NCI-H1694 (cell line): ENCODE measurements around the gene HDAC10.
A peak's percentile ranks its signal among the peaks of the same experiment; 100 is the strongest.

ENCODE experiments used
- DNase-seq: peaks from one replicate; lab custom pipeline; 2025; lab: John Stamatoyannopoulos, UW

HDAC10 gene

GRCh38 chr22:50269970-50270665 lies 19.1 kb upstream of the HDAC10 start, which contains the start of gene MAPK11:
Gene MAPK11 (minus strand): TSS chr22:50270380. CDS start chr22:50270292, 88 bp downstream.
- DNase-seq = peak; percentile 32

DNA sequence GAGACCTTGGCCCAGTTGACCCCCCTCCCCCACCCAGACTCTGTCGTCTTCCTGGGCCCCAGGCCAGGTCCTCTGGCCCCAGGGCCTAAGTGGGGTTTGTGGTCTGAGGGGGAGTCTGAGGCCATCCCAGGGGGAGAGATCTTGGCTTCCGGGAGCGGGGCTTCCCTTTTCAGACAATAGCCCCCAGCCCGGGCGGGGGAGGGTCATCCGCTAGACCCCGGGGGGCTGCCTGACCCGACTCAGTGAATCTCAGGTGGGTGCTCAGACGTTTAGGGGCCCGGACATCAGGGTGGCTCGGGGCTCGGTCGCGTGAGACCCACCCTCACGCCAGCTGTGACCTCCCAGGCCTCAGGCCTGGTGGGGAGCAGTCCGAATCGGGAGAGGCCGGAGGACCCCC lies 18.5 kb upstream of the HDAC10 start:
- DNase-seq = no peak

- no peak for DNase-seq
Measured at GRCh38 chr22:50268655-50269113, 17.6 kb upstream of the HDAC10 start.

DNA sequence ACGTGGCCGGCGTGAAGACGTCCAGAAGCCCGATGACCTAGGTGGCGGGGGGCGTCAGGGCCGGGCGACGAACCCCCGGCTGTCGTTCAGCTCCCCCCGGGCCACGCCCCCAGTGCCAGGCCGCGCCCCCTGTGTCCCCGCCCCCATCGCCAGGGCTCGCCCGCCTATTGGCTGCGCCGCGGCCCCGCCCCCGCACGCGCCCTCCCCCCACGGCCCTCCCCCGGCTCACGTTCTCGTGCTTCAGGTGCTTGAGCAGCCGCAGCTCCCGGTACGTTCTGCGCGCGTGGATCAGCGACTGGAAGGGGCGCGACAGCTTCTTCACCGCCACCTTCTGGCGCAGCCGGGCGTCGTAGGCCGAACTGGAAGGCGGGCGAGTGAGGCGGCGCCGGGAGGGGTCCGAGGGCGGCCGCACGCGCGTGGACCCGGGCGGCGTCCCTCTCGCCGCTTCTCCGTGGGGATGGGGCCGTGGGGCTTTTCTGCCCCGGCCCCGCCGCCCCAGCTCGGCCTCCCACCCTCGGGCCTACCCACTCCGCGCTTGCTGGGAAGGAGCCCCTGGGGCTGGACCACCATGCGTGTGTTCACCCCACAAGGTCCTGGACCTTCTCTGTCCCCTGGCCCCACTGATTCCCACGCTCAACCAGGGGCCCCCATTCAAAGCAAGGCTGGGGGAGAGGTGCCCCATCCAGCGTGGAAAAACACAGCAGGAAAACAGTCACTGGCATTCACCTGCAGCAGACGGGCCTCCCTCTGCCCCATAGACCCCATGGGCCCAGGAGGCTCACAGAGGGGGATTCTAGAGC lies 16.7 kb upstream of the HDAC10 start:
- no peak for DNase-seq

GRCh38 chr22:50266994-50267393 lies 15.9 kb upstream of the HDAC10 start:
- no peak for DNase-seq

DNA sequence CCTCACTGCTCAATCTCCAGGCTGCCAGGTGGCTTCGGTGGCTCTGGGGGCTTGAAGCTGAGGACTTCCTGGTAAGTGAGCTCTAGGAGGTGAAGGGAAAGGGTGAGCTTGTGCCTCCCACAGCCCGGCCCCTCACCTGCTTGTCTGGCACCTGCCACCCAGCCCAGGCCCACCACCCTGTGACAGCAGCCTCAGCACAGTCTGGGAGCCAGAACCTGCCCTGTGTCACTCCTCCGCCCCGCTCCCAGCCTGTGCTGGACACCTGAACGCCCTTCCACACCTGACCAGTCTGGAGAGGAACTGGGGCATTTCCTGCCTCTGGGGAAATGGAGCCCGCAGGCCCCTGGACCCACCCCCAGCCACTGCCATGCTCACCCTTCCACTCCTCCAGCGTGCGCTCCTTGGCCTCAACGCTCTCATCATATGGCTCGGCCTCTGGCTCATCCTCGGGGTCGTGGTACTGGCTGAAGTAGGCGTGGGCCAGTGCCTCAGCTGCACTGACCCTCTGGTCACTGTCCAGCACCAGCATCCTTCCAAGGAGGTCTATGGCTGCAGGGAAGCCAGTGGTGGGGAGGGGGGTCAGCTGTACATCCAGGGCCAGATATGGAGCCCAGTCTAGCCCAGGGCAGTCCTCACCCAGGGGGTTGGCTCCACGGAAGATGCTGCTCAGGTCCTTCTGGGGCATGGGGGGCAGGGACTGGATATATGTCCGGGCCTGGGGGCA lies 14.0 kb upstream of the HDAC10 start:
- DNase-seq = no peak

DNA sequence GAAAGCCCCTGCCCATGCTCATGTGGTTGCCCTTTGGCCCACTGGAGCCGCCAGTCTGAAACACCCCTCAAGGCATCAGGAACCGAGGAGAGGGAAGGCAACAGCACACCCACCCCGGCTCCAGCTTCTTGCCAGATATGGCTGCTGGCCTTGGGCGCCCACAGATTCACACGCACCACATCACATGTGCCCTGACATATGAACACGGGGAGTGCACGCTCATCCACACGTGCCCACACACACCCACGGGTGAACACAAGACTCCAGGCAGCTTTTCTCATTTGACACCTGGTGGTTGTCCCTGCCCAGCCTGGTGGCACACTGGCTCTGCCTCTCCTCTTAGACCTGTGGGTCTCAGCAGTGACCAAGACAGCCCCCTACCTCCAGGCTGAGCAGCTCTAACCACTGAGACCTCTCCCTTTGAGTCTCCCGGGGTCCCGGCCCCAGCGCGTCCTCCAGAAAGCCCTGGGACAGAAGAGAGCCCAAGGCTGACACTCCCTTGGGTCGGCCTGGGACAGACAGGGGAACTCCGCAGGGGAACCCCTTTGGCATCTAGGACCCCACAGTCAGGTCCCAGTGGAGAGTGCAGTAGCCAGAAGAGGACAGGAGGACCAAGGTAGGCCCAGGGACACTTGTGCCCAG lies 13.2 kb upstream of the HDAC10 start:
- no peak for DNase-seq

GRCh38 chr22:50262973-50263617 lies 12.0 kb upstream of the HDAC10 start:
- no peak for DNase-seq

DNA sequence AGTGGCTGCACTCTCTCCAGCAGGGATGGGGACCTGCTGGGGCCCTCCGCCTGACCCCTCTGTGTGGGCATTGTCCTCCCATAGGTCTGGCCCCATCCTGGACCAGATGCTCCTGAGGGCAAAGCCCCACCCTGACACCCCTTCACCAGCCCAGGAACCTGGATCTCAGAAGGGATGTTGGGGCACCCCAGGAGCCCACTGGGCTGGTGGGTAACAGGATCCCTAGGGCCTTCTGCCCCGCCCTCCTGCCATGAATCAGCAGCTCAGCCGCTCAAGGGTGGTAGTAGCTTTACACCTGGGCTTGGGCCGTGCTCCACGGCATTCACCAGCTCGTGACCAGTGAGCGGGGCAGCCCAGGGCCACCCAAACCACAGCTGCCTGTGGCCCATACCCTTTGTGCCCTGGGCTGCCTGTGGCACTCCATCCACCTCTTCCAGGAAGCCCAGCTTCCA lies 11.4 kb upstream of the HDAC10 start:
- DNase-seq = no peak

- DNase-seq = no peak
Measured at GRCh38 chr22:50261615-50262459, 10.8 kb upstream of the HDAC10 start, which contains the start of gene MAPK12. Gene MAPK12 (minus strand): TSS chr22:50261683. CDS start chr22:50261509, 174 bp downstream.

DNA sequence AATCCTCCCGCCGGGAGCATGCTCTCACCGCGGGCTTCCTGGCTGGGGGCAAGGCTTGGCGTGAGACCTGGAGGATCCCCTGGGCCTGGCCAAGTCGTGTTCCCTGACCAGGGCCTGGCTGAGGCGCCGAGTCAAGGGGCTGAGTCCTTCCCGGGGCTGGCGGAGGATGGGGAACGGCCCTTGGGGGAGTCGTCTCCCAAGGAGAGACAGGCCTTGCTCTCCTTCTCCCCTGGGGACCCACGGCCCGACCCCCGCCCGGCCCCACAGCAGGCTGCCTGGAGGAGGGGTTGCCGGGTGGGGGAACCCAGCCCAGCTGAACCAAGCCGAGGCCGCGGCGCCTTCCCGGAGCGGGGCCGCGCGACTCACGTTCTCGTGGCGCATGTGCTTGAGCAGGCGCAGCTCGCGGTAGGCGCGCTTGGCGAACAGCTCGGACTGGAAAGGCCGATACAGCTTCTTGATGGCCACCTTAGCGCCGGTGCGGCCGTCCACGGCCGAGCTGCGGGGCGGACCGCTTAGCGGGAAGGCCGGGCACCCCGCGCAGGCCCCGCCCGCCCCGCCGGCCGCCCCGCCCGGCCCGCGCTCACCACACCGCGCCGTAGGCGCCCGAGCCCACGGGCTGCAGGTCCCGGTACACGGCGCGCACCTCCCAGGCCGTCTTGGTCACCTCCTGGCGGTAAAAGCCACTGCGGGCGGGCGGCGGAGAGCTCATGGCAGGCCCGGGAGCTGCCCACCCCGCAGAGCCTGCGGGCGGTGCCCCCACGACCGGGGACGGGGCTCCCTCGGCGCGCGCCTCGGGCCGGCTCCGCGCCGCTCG lies 9.9 kb upstream of the HDAC10 start:
- peak; percentile 43 for DNase-seq

GRCh38 chr22:50260434-50260800 lies 9.4 kb upstream of the HDAC10 start:
- peak; percentile 21 for DNase-seq

DNA sequence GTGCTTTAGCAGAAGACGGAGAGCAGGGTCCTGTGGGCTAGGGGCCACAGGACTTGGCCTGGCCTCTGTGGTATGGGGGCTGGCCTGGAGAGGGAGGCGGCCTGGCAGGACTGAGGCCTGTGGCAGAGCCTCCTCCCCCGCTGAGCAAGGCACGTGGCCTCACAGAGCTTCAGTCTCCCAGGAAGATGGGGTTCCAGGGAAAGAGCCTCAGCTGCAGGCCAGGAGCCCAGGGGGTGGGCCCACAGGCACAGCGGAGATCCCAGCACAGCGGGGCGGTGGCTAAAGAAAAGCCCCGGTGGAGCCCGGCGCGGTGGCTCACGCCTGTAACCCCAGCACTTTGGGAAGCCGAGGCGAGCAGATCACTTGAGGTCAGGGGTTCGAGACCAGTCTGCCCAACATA lies 8.2 kb upstream of the HDAC10 start:
- DNase-seq = no peak

DNA sequence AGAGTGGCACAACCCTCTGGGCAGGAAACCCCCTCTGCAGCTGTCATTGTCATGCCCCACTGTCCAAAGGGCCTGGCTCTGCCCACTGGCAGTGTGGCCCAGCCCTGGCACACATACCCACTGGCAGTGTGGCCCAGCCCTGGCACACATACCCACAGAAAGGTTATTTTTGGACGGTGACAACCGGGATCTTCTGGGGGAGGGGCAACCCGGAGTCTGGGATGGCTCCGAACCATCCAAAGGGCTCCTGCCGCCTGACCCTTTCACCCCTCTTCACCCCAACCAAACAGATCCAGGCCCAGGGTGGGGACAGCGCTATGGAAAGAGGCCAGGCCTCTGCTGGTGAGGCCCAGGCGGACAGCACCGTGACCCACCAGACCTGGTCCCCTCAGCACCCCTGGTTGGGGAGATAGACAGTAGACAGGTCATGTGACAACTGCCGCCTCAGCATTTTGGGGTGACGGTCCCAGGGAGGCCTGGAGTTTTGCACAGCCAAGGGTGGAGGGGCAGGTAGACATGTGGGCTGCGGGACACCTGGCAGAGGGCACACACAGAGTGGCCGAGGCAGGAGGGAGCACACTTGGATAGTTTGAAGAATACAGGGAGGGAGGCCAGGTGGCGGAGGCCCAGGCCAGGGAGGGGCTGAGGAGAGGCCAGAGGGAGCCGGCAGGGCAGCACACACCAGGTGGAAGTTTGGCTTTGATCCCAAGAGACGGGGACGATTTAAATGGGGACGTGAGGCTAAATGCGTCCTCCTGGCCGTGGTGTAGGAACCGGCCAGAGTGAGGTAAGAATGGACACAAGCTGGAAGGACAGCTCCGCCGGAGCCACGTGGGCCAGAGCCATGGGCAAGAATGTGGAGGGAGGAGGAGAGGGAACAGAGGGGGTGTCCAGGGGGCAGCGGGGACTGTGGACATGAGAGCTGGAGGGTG lies 7.6 kb upstream of the HDAC10 start:
- DNase-seq = no peak

DNA sequence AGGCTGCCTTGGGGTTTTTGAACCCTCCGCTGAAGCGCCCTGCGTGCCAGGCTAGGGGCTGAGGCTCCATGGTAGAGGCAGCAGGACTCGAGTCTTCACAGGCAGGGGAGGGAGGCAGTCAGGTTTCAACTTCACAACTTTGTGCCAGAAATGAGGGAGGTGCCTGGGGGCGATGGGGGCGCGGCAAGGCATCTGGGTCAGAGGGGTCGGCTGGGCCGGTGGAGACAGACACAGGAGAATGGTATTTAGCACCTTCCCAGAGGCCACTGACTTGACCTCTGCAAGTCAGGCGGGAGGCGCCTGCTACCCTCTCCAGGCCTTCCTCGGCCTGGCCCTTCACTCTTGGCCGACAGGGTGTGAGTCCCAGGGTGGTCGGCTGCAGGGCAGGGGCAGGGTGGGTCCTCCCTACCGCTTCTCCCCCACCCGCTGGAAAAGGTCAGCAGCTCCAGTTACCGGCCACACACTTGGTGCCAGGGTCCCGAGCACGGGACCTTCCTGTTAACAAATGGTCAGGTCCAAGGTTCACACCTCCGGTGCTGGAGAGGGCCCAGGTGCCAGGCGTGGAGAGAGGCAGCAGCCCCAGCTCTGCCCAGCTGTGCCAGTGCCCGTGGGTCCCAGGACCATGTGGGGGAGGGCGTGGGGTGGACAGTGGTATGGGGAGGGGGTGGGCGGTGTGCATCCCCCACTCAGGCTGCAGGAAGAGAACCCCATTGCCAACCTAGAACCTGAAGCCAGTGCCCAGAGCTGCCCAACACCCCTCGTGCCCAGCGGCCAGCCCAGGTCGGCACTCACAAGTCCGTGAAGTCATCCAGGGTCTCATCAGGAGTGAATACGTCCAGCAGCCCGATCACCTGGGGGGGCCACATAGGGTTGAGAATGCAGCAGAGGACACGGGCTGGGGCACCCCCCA lies 6.6 kb upstream of the HDAC10 start:
- no peak for DNase-seq

DNA sequence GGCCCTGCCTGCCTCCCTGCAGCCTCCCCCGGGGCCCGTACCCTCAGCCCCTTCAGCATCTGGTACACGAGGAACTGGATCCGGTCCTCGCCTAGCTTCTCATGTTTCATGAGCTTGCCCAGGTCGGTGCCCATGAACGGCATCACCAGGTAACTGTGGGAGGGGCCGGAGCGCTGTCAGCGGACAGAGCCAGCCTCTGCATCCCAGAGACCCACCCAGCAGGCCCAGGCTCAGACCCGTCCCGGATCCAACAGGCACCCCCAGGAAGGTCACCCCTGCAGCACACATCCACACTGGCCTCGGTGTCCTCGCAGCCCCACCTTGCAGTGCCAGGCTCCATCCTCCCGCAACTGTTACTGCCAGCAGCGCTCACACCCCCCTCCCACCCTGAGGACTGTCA lies 6.0 kb upstream of the HDAC10 start:
- DNase-seq = no peak

DNA sequence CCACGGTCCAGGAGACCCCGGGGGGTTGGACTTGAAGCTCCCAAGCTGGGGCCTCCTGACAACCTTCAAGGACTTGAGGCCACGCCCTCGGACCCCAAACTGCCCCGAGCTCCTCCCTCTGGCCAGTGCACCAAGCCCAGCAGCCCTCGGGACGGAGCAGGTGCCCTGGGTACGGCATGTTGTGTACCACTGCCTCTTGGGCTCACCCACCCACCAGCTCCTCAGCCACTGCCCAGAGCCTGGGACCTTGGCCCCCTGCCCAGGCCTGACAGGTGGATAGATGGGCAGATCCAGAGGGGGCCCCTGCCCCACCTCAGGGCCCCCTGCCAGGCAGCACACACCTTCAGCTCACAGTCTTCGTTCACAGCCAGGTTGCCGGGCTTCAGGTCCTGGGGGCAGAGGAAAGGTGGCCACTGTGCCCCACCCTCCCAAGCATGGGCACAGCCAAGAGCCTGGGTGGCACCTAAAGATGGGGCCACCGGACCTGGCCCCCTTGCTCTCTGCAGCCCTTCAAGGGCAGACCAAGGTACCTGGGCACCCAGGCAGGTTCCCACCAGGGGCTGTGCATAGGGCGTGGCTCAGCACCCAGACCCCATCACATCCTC lies 5.3 kb upstream of the HDAC10 start:
- no peak for DNase-seq
